ENCODE measurements around the gene OTUD1.

The OTUD1 gene

GRCh38 chr10:23418051-23418681 lies 20.7 kb upstream of the OTUD1 start:
- Histone ChIP-seq H3K27ac (no peak overlapping the region), H3K27me3 (ENCODE audit: insufficient read depth, low read depth, severe bottlenecking) (no peaks in the 10 kb centered on the region), H3K9me3 (ENCODE audit: severe bottlenecking) (no peaks in the 10 kb centered on the region), H3K36me3 (no peaks in the 10 kb centered on the region), H3K4me3 (ENCODE audit: low read depth, low read length) (no peak overlapping the region)
- DNase-seq: no peak
- TF ChIP-seq CTCF (IDR thresholded peaks at IDR 0.05; ENCODE audit: low read depth, low read length): no peak

GRCh38 chr10:23419201-23419600 lies 19.7 kb upstream of the OTUD1 start:
- Histone ChIP-seq H3K27me3 (ENCODE audit: insufficient read depth, low read depth, severe bottlenecking) (no peaks in the 10 kb centered on the region), H3K36me3 (no peaks in the 10 kb centered on the region), H3K9me3 (ENCODE audit: severe bottlenecking) (no peaks in the 10 kb centered on the region), H3K27ac (no peak overlapping the region), H3K4me3 (ENCODE audit: low read depth, low read length) (no peak overlapping the region)
- TF ChIP-seq CTCF (IDR thresholded peaks at IDR 0.05; ENCODE audit: low read depth, low read length): no peak
- no peak for DNase-seq

- Histone ChIP-seq H3K4me3 (ENCODE audit: low read depth, low read length) (no peak overlapping the region), H3K27me3 (ENCODE audit: insufficient read depth, low read depth, severe bottlenecking) (no peaks in the 10 kb centered on the region), H3K36me3 (no peaks in the 10 kb centered on the region), H3K27ac (no peak overlapping the region), H3K9me3 (ENCODE audit: severe bottlenecking) (no peaks in the 10 kb centered on the region)
- no peak for TF ChIP-seq CTCF (IDR thresholded peaks at IDR 0.05; ENCODE audit: low read depth, low read length)
- DNase-seq: no peak
Measured at GRCh38 chr10:23419655-23420329, 19.1 kb upstream of the OTUD1 start.

- H3K9me3 ChIP-seq (ENCODE audit: severe bottlenecking): no peaks in the 10 kb centered on the region
- no peak overlapping the region for H3K4me3 ChIP-seq (ENCODE audit: low read depth, low read length)
- no peaks in the 10 kb centered on the region for H3K36me3 ChIP-seq
- H3K27ac ChIP-seq: no peak overlapping the region
- H3K27me3 ChIP-seq (ENCODE audit: insufficient read depth, low read depth, severe bottlenecking): no peaks in the 10 kb centered on the region
- TF ChIP-seq CTCF (IDR thresholded peaks at IDR 0.05; ENCODE audit: low read depth, low read length): no peak
- no peak for DNase-seq
Measured at GRCh38 chr10:23421397-23421796, 17.5 kb upstream of the OTUD1 start.

GRCh38 chr10:23422003-23422411 lies 16.9 kb upstream of the OTUD1 start:
- DNase-seq: no peak
- no peak for TF ChIP-seq CTCF (IDR thresholded peaks at IDR 0.05; ENCODE audit: low read depth, low read length)
- H3K4me3 ChIP-seq (ENCODE audit: low read depth, low read length): no peak overlapping the region
- H3K27me3 ChIP-seq (ENCODE audit: insufficient read depth, low read depth, severe bottlenecking): no peaks in the 10 kb centered on the region
- no peaks in the 10 kb centered on the region for H3K9me3 ChIP-seq (ENCODE audit: severe bottlenecking)
- no peak overlapping the region for H3K27ac ChIP-seq
- no peaks in the 10 kb centered on the region for H3K36me3 ChIP-seq

All from WERI-Rb-1 (cell line).